ENCODE measurements around the gene EPHA4.

- no peak for TF ChIP-seq CTCF (IDR thresholded peaks at IDR 0.05; ENCODE audit: low read length)
- no peak for TF ChIP-seq EZH2 (optimal IDR thresholded peaks at IDR 0.05; ENCODE audit: low read depth, low read length)
Measured at GRCh38 chr2:221435171-221435570, 136.9 kb downstream of the EPHA4 start.
